HepG2 (cell line): ENCODE data around the gene TMEM184B. TPM values are rescaled to one million over a fixed set of nuclear protein-coding genes. Genes with fewer than 3 reads are reported as not detected.
A peak's percentile ranks its signal among the peaks of the same experiment; 100 is the strongest.

Source experiments
- AGO2 ChIP-seq: fragments of 200-400 bp; formaldehyde crosslinking; optimal IDR thresholded peaks from 2 replicates; pipeline ENCODE3; 2017; ENCODE audit warnings: mild to moderate bottlenecking, low read depth, low read length, moderate library complexity
- GFI1 ChIP-seq: sonication (generic); formaldehyde crosslinking; IDR thresholded peaks from 2 replicates; pipeline ENCODE4 v1.5.0; 2020; ENCODE audit warnings: missing genetic modification reagents, mild to moderate bottlenecking, borderline replicate concordance
- HIVEP1 ChIP-seq: sonication (generic); formaldehyde crosslinking; IDR thresholded peaks from 2 replicates; pipeline ENCODE4 v1.4.0; 2020; ENCODE audit warnings: mild to moderate bottlenecking, missing genetic modification reagents
- HNF4G ChIP-seq, 2 experiments: sonication (generic) in 1 of 2; formaldehyde crosslinking in 1 of 2; IDR thresholded peaks; 2 replicates each; pipeline versions ENCODE4 v1.4.0 to v1.6.1; 2011 to 2020; ENCODE audit warnings: borderline replicate concordance in 2 of 2, low read depth in 2 of 2, mild to moderate bottlenecking in 2 of 2, low read length in 1 of 2, missing genetic modification reagents in 1 of 2, moderate library complexity in 1 of 2
- KAT8 ChIP-seq: IDR thresholded peaks from 2 replicates; pipeline ENCODE4 v1.6.1; 2016; ENCODE audit warnings: missing genetic modification reagents, missing compliant biosample characterization
- MAZ ChIP-seq, 2 experiments: sonication (generic) in 1 of 2; formaldehyde crosslinking in 1 of 2; IDR thresholded peaks; 2 replicates each; pipeline versions ENCODE4 v1.5.0 to v1.6.1; 2012 to 2020; ENCODE audit warnings: low read depth in 2 of 2, mild to moderate bottlenecking in 2 of 2, borderline replicate concordance in 1 of 2, improper control_type of control experiment in 1 of 2, low read length in 1 of 2, missing genetic modification reagents in 1 of 2, moderate library complexity in 1 of 2
- MIXL1 ChIP-seq: IDR thresholded peaks from 2 replicates; pipeline ENCODE4 v1.6.1; 2016
- PHF21A ChIP-seq: sonication (generic); formaldehyde crosslinking; IDR thresholded peaks from 2 replicates; pipeline ENCODE4 v1.5.0; 2020; ENCODE audit warnings: mild to moderate bottlenecking, missing genetic modification reagents
- RFX5 ChIP-seq: IDR thresholded peaks from 2 replicates; pipeline ENCODE4 v1.6.1; 2011; ENCODE audit warnings: low read depth, low read length, improper control_type of control experiment
- SP4 ChIP-seq: sonication (generic); formaldehyde crosslinking; IDR thresholded peaks from 2 replicates; pipeline ENCODE4 v1.8.1; 2023; ENCODE audit warnings: mild to moderate bottlenecking, missing genetic modification reagents
- TRIM24 ChIP-seq: sonication (generic); formaldehyde crosslinking; IDR thresholded peaks from 2 replicates; pipeline ENCODE4 v1.8.0; 2022; ENCODE audit warnings: mild to moderate bottlenecking, missing genetic modification reagents
- ZBTB38 ChIP-seq: sonication (generic); formaldehyde crosslinking; IDR thresholded peaks from 2 replicates; pipeline ENCODE4 v1.5.1; 2020; ENCODE audit warnings: mild to moderate bottlenecking, missing genetic modification reagents
- ZC3H13 ChIP-seq: sonication (generic); formaldehyde crosslinking; IDR thresholded peaks from 2 replicates; pipeline ENCODE4 v1.8.1; 2023; ENCODE audit warnings: mild to moderate bottlenecking, missing genetic modification reagents, moderate library complexity
- ZFP41 ChIP-seq: sonication (generic); formaldehyde crosslinking; IDR thresholded peaks from 2 replicates; pipeline ENCODE4 v1.4.0; 2020; ENCODE audit warnings: mild to moderate bottlenecking, missing genetic modification reagents, borderline replicate concordance
- ZMYM4 ChIP-seq: sonication (generic); formaldehyde crosslinking; IDR thresholded peaks from 2 replicates; pipeline ENCODE4 v1.8.1; 2023; ENCODE audit warnings: mild to moderate bottlenecking, missing genetic modification reagents
- ZNF549 ChIP-seq: sonication (generic); formaldehyde crosslinking; IDR thresholded peaks from 2 replicates; pipeline ENCODE4 v1.5.0; 2020; ENCODE audit warnings: missing genetic modification reagents
- ZNF616 ChIP-seq: sonication (generic); formaldehyde crosslinking; IDR thresholded peaks from 2 replicates; pipeline ENCODE4 v1.5.0; 2020; ENCODE audit warnings: low read depth, mild to moderate bottlenecking, missing genetic modification reagents
- ZNF670 ChIP-seq: sonication (generic); formaldehyde crosslinking; IDR thresholded peaks from 2 replicates; pipeline ENCODE4 v1.8.0; 2022; ENCODE audit warnings: mild to moderate bottlenecking, missing genetic modification reagents, borderline replicate concordance
- ZNF792 ChIP-seq: IDR thresholded peaks from 2 replicates; pipeline ENCODE4 v1.6.1; 2016
- polyA plus RNA-seq, 8 experiments: library from polyadenylated mRNA; depleted of rRNA in 3 of 8; stranded (reverse) in 7 of 8; unstranded in 1 of 8; fragments of >200 nt; fragmentation: Illumina TruSeq in 4 of 8; extraction: Trizol in 4 of 8; gene quantifications; 2 replicates each; pipeline versions ENCODE4 v1.2.1 to v1.2.3, GENCODE V29; 2011 to 2016; ENCODE audit warnings: low read depth in 4 of 8, missing spikeins in 1 of 8, mixed read lengths in 1 of 8; ENCODE audit not compliant: insufficient read depth in 1 of 8
- total RNA-seq, 5 experiments: library from RNA; depleted of rRNA; stranded (reverse); fragments of >200 nt; fragmentation: Illumina TruSeq; extraction: Trizol; gene quantifications; 2 replicates each; pipeline ENCODE4 v1.2.3, GENCODE V29; 2016; ENCODE audit warnings: low read depth in 1 of 5
- TF ChIP-seq, protein P1 (sequence below): sonication (generic); formaldehyde crosslinking; IDR thresholded peaks from 2 replicates; pipeline ENCODE4 v1.9.0; 2021; ENCODE audit warnings: missing genetic modification reagents, mild to moderate bottlenecking, borderline replicate concordance
- TF ChIP-seq, protein P2 (sequence below): sonication (generic); formaldehyde crosslinking; IDR thresholded peaks from 2 replicates; pipeline ENCODE4 v1.8.1; 2022; ENCODE audit warnings: mild to moderate bottlenecking, missing genetic modification reagents
- TF ChIP-seq, protein P3 (sequence below): IDR thresholded peaks from 2 replicates; pipeline ENCODE4 v1.6.1; 2016; ENCODE audit warnings: missing compliant biosample characterization, missing genetic modification reagents, borderline replicate concordance
- TF ChIP-seq, protein P4 (sequence below): IDR thresholded peaks from 2 replicates; pipeline ENCODE4 v1.6.1; 2016; ENCODE audit warnings: low read depth, borderline replicate concordance

Gene TMEM184B
- total and polyA plus RNA-seq, 2 of the 13 experiments (the other 11 are each of a cell fraction or from before 2014, with no cell fraction given) = 15.9 to 16.0 TPM

DNA sequence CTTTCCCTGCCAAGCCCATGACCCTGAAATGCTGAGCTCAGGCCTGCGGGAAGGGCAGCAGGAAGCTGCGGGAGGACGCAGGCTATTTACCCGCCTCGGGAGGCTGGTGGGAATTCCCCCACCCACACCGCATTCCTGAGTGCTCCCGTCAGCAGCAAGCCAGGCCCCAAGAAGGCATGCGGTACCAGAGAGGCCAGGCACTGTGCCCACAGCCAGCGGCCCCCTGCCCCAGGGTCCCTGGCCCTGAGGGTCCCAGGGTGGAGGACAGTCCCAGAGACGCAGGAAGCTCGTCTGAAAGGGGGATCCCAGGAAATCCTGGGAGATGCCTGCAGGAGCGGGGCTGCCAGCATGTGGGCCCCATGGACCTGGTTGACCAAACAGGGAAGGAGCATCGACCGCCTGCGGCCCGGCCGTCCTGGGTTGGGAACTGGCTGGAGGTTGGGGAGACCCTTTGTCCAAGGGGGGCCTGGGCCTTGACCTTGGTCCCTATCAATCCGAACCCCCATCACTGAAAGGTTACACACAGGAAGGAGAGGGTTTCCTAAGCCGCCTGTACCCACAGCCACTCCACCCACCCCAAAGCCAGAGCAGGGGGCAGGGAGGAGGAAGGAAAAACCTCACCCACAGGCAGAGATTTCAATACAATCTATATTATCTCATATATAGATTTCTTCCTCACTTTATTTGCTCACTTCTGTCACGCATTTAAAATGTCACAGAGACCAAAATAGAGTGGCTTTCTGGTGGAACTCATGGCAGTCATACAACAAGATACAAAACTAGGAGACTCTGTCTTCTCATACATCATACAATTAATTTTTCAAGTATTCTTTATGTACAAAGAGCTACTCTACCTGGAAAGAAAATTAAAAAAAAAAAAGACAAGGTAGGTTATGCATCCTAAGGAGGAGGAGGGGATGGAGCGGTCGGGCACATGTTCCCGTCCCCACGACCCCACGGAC, 53.9 kb downstream of the TMEM184B start (continued):
- TF ChIP-seq, protein P1, sequence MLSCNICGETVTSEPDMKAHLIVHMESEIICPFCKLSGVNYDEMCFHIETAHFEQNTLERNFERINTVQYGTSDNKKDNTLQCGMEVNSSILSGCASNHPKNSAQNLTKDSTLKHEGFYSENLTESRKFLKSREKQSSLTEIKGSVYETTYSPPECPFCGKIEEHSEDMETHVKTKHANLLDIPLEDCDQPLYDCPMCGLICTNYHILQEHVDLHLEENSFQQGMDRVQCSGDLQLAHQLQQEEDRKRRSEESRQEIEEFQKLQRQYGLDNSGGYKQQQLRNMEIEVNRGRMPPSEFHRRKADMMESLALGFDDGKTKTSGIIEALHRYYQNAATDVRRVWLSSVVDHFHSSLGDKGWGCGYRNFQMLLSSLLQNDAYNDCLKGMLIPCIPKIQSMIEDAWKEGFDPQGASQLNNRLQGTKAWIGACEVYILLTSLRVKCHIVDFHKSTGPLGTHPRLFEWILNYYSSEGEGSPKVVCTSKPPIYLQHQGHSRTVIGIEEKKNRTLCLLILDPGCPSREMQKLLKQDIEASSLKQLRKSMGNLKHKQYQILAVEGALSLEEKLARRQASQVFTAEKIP (CRISPR knock-in tag) = no peak
- TF ChIP-seq ZMYM4 (CRISPR knock-in tag) (peak; percentile 42; the same call in 1 of the 2 replicates), ZNF549 (CRISPR knock-in tag) (no peak), PHF21A (CRISPR knock-in tag) (no peak), SP4 (CRISPR knock-in tag) (peak; percentile 60; the same call in 1 of the 2 replicates), ZBTB38 (CRISPR knock-in tag) (peak; percentile 91), HNF4G (IDR thresholded peaks at IDR 0.05; ENCODE audit: borderline replicate concordance, low read depth, low read length) (no peak), HNF4G (CRISPR knock-in tag; IDR thresholded peaks at IDR 0.05; ENCODE audit: borderline replicate concordance, low read depth) (0 out of 2 replicates have a peak, but pooled peaks have one; percentile 49), TRIM24 (no peak), KAT8 (CRISPR knock-in tag) (peak; percentile 57; the same call in 1 of the 2 replicates), HIVEP1 (CRISPR knock-in tag) (peak; percentile 98), RFX5 (no peak), ZFP41 (CRISPR knock-in tag) (0 out of 2 replicates have a peak, but pooled peaks have one; percentile 27), ZNF792 (CRISPR knock-in tag) (peak; percentile 48; the same call in 1 of the 2 replicates), ZNF670 (CRISPR knock-in tag) (peak; percentile 87; the same call in 1 of the 2 replicates), AGO2 (peak; percentile 87), MIXL1 (CRISPR knock-in tag) (peak; percentile 36; the same call in 1 of the 2 replicates), GFI1 (CRISPR knock-in tag) (peak; percentile 17; the same call in 1 of the 2 replicates), MAZ (IDR thresholded peaks at IDR 0.05; ENCODE audit: borderline replicate concordance, low read depth, low read length) (peak; percentile 75; the same call in 1 of the 2 replicates), MAZ (CRISPR knock-in tag; IDR thresholded peaks at IDR 0.05; ENCODE audit: low read depth) (0 out of 2 replicates have a peak, but pooled peaks have one; percentile 43), ZC3H13 (peak; percentile 84), ZNF616 (CRISPR knock-in tag) (0 out of 2 replicates have a peak, but pooled peaks have one; percentile 79)
- TF ChIP-seq, protein P2, sequence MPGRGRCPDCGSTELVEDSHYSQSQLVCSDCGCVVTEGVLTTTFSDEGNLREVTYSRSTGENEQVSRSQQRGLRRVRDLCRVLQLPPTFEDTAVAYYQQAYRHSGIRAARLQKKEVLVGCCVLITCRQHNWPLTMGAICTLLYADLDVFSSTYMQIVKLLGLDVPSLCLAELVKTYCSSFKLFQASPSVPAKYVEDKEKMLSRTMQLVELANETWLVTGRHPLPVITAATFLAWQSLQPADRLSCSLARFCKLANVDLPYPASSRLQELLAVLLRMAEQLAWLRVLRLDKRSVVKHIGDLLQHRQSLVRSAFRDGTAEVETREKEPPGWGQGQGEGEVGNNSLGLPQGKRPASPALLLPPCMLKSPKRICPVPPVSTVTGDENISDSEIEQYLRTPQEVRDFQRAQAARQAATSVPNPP (CRISPR knock-in tag) = 0 out of 2 replicates have a peak, but pooled peaks have one; percentile 35
- TF ChIP-seq, protein P3, sequence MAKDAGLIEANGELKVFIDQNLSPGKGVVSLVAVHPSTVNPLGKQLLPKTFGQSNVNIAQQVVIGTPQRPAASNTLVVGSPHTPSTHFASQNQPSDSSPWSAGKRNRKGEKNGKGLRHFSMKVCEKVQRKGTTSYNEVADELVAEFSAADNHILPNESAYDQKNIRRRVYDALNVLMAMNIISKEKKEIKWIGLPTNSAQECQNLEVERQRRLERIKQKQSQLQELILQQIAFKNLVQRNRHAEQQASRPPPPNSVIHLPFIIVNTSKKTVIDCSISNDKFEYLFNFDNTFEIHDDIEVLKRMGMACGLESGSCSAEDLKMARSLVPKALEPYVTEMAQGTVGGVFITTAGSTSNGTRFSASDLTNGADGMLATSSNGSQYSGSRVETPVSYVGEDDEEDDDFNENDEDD (CRISPR knock-in tag) = peak; percentile 78; the same call in 1 of the 2 replicates
- TF ChIP-seq, protein P4, sequence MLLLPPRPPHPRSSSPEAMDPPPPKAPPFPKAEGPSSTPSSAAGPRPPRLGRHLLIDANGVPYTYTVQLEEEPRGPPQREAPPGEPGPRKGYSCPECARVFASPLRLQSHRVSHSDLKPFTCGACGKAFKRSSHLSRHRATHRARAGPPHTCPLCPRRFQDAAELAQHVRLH (CRISPR knock-in tag) = no peak; the same call in 1 of the 2 replicates
